Spleen (tissue), 11 donors: ENCODE data around the gene DNAJC4. TPM values are rescaled to one million over a fixed set of nuclear protein-coding genes. Genes with fewer than 3 reads are reported as not detected.

Source experiments
- DNase-seq: peaks from one replicate; pipeline ENCODE4 v3.0.0-alpha.2; 2020
- H3K27ac ChIP-seq, 8 donors: fragments of 200-600 bp; sonication (generic) in 7 of 8; 1 replicate in 4 of 8; 2 replicates in 4 of 8; pipeline versions ENCODE4 v1.5.0 to v1.8.0; 2016 to 2021; ENCODE audit warnings: inconsistent platforms in 4 of 8, mild to moderate bottlenecking in 4 of 8, moderate library complexity in 1 of 8
- H3K27me3 ChIP-seq, 7 donors: fragments of 200-600 bp; sonication (generic) in 6 of 7; replicated peaks in 1 of 7; 1 replicate in 4 of 7; 2 replicates in 3 of 7; pipeline versions ENCODE4 v1.5.0 to v1.8.0; 2016 to 2021; ENCODE audit warnings: inconsistent platforms in 3 of 7, mild to moderate bottlenecking in 1 of 7
- H3K36me3 ChIP-seq, 6 donors: fragments of 200-600 bp; sonication (generic) in 5 of 6; 1 replicate in 4 of 6; 2 replicates in 2 of 6; pipeline versions ENCODE4 v1.5.0 to v1.8.0; 2016 to 2021; ENCODE audit warnings: inconsistent platforms in 2 of 6
- H3K4me1 ChIP-seq, 6 donors: fragments of 200-600 bp; sonication (generic) in 5 of 6; 1 replicate in 3 of 6; 2 replicates in 3 of 6; pipeline versions ENCODE4 v1.5.0 to v1.8.0; 2016 to 2021; ENCODE audit warnings: inconsistent platforms in 3 of 6
- H3K4me3 ChIP-seq, 8 donors: fragments of 200-600 bp; sonication (generic) in 7 of 8; 1 replicate in 4 of 8; 2 replicates in 4 of 8; pipeline versions ENCODE4 v1.5.0 to v1.8.0; 2016 to 2021; ENCODE audit warnings: inconsistent platforms in 4 of 8, mild to moderate bottlenecking in 4 of 8, moderate library complexity in 2 of 8
- H3K9me3 ChIP-seq, 8 donors: fragments of 200-600 bp; sonication (generic) in 7 of 8; 1 replicate in 4 of 8; 2 replicates in 4 of 8; pipeline versions ENCODE4 v1.5.0 to v1.8.0; 2016 to 2021; ENCODE audit warnings: inconsistent platforms in 4 of 8
- POLR2A ChIP-seq, 3 donors: fragments of 450-650 bp; IDR thresholded peaks; one replicate each; pipeline ENCODE4 v1.5.1; 2017; ENCODE audit warnings: antibody characterized with exemption in 3 of 3, mild to moderate bottlenecking in 1 of 3
- POLR2AphosphoS5 ChIP-seq, 3 donors: sonication (generic); formaldehyde crosslinking; IDR thresholded peaks; one replicate each; pipeline ENCODE4 v1.5.1; 2017; ENCODE audit warnings: antibody characterized with exemption in 3 of 3
- WGBS, 5 donors: extraction: QIAGEN DNeasy Blood & Tissue Kit in 3 of 5; methylation state at CpG; one replicate each; pipeline versions ENCODE4 v1.1.5 to v1.1.7; 2013 to 2018; 5-methylcytosine and 5-hydroxymethylcytosine counted together
- intact Hi-C: fragments of 100-400 bp; cut with DNase I; formaldehyde crosslinking; loops from one replicate; pipeline ENCODE4 v1.15.0; 2023; ENCODE audit warnings: low total_unique reads
- polyA plus RNA-seq, 3 donors: library from polyadenylated mRNA; stranded (reverse); fragments of 200-250 nt; gene quantifications; one replicate each; pipeline ENCODE4 v1.2.1, GENCODE V29; 2013
- total RNA-seq, 7 donors: library from RNA; depleted of rRNA in 3 of 7; stranded (reverse); fragments of >200 nt in 3 of 7; fragmentation: NEBNext Ultra II Directional in 4 of 7; extraction: Animal tissue kit (Norgen Biotek cat#: 25700) in 4 of 7; gene quantifications; one replicate each; pipeline versions ENCODE4 v1.1.0 to v1.2.1, GENCODE V29; 2016 to 2021
- TF ChIP-seq, protein P1 (sequence below), 11 experiments: fragments of 200-600 bp in 7 of 11; fragments of 450-650 bp in 4 of 11; sonication (generic) in 4 of 11; IDR thresholded peaks in 8 of 11; conservative IDR thresholded peaks in 3 of 11; 1 replicate in 7 of 11; 2 replicates in 4 of 11; pipeline versions ENCODE4 v1.4.0 to v1.8.0; 2016 to 2021; ENCODE audit warnings: antibody characterized with exemption in 11 of 11, inconsistent platforms in 4 of 11, mild to moderate bottlenecking in 1 of 11
- donor health status: healthy with polysubstance abuse.
- donor health status: DM: no; HTN: no; CAD: no; lungs with moderate emphysema.
- donor health status: DM: no; HTN: no; CAD: no.
- donor health status: Bipolar disorder and iron deficiency.
- donor health status: healthy.
- donor health status: DM: no; HTN: no; CAD: no.
- donor health status: DM: yes; HTN: yes; CAD: no.

DNAJC4 gene
- total and polyA plus RNA-seq, 10 donors: 28.0 to 113 (median 54.2) TPM

DNA sequence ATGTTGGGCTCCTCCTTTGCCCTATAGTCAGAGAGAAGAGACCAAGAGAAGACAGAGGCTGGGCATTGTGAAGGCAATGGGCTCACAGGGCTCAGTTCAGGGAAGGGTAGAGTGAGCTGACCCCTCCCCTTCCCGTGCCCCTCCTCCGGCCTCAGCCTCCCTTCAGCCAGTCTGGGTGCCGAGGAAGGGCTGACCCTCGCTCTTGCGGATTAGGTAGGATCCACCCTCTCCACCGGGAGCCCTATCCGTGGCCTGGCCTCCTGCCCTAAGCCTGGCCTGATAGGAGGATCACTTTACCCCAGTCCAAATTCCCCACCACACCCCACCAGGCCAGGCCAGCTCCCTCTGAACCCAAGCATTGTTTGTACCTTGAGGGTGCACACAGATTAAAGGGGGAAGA is 18.2 kb downstream of the DNAJC4 start:
- H3K27ac ChIP-seq: no peak overlapping the region
- no peaks in the 10 kb centered on the region for H3K27me3 ChIP-seq
- H3K9me3 ChIP-seq: no peaks in the 10 kb centered on the region
- peaks cover 20 to 83% (median 63%) of the 10 kb centered on the region in 6 donors for H3K4me1 ChIP-seq
- 60 to 88% (median 80%) methylated on average over 1 to 7 of the region's 7 CpGs for WGBS, 5 donors
- H3K36me3 ChIP-seq: peaks cover 0 to 15% (median 5%) of the 10 kb centered on the region in 6 donors
- no peak for DNase-seq
- H3K4me3 ChIP-seq: no peak overlapping the region
- TF ChIP-seq, protein P1, sequence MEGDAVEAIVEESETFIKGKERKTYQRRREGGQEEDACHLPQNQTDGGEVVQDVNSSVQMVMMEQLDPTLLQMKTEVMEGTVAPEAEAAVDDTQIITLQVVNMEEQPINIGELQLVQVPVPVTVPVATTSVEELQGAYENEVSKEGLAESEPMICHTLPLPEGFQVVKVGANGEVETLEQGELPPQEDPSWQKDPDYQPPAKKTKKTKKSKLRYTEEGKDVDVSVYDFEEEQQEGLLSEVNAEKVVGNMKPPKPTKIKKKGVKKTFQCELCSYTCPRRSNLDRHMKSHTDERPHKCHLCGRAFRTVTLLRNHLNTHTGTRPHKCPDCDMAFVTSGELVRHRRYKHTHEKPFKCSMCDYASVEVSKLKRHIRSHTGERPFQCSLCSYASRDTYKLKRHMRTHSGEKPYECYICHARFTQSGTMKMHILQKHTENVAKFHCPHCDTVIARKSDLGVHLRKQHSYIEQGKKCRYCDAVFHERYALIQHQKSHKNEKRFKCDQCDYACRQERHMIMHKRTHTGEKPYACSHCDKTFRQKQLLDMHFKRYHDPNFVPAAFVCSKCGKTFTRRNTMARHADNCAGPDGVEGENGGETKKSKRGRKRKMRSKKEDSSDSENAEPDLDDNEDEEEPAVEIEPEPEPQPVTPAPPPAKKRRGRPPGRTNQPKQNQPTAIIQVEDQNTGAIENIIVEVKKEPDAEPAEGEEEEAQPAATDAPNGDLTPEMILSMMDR (IDR thresholded peaks at IDR 0.05 in 8 of 11, conservative IDR thresholded peaks at IDR 0.05 in 3 of 11): no peak
- TF ChIP-seq POLR2A (IDR thresholded peaks at IDR 0.05): no peak
- TF ChIP-seq POLR2AphosphoS5 (IDR thresholded peaks at IDR 0.05): no peak
- intact Hi-C loops: no loop called here

DNA sequence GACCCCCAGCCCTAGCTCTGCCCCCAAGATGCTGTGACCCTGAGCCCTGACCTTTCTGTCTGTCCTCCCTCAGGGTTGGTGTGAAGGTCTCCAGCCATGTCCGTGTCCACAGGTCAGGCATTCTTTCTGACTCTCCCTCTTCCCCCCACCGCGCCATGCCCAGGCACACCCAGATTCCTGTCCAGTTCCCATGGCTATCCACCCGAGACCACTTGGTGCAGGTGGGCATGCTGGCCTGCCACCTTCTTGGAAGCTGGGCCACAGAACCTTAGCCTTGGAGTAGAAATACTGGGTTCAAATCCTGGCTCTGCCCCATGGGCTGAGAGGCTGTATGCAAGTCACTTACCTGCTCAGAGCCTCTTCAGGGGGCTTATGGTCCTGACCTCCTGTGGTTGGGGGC is 18.7 kb downstream of the DNAJC4 start:
- no peaks in the 10 kb centered on the region for H3K27me3 ChIP-seq
- no peak overlapping the region for H3K27ac ChIP-seq
- intact Hi-C loops: no loop called here
- H3K36me3 ChIP-seq: peaks cover 0 to 10% (median 1%) of the 10 kb centered on the region in 6 donors
- TF ChIP-seq POLR2A (IDR thresholded peaks at IDR 0.05) (no peak), POLR2AphosphoS5 (IDR thresholded peaks at IDR 0.05) (no peak)
- TF ChIP-seq, protein P1 (IDR thresholded peaks at IDR 0.05 in 8 of 11, conservative IDR thresholded peaks at IDR 0.05 in 3 of 11): no peak
- DNase-seq: no peak
- peaks cover 20 to 83% (median 63%) of the 10 kb centered on the region in 6 donors for H3K4me1 ChIP-seq
- 83 to 95% (median 93%) methylated on average over 1 to 4 of the region's 4 CpGs for WGBS, 5 donors
- H3K9me3 ChIP-seq: no peaks in the 10 kb centered on the region
- no peak overlapping the region for H3K4me3 ChIP-seq

DNA sequence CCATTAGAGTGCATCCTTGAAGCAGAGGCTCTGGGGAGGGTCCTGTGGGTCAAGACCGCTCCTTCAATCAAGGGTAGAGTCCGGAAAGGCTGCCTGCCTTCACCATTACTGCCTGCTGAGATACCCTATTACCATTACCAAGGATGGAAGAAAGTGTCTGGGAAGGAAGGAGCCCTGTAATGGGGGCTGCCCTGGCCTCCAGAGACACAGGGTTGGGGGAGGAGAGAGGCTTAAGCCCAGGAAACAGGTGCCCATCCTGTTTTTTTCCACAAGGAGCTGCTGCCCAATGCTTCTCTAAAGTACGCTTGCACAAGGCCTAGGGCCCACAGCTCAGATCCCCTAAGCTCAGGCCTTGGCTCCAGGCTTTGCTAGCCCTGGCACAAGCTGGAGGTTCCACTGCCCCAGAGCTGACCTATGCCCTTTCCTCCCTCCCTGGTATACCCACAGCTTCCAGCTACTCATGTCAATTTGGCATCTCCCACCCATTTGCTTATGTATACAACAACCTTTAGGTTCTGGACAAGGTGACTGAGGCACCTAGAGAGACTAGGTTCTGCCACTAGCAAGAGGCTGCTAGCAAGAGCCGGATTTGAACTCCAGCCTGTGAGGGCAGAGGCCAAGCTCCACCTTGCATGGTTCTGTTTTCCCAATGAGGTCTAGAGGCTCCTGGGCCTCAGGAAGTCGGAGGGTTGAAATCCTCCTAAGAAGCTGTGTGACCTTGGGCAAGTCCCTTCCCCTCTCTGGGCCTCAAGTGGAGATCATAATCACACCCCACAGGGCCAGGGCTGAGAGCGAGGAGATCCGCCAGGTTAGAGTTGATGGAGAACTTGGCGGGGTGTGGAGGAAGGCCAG is 19.4 kb downstream of the DNAJC4 start:
- TF ChIP-seq, protein P1 (IDR thresholded peaks at IDR 0.05 in 8 of 11, conservative IDR thresholded peaks at IDR 0.05 in 3 of 11): no peak
- no peak for TF ChIP-seq POLR2AphosphoS5 (IDR thresholded peaks at IDR 0.05)
- TF ChIP-seq POLR2A (IDR thresholded peaks at IDR 0.05): no peak
- Histone ChIP-seq H3K36me3 (peaks cover 0 to 10% (median 0%) of the 10 kb centered on the region in 6 donors), H3K4me3 (no peak overlapping the region), H3K27ac (no peak overlapping the region), H3K9me3 (no peaks in the 10 kb centered on the region), H3K4me1 (peaks cover 20 to 83% (median 62%) of the 10 kb centered on the region in 6 donors), H3K27me3 (no peaks in the 10 kb centered on the region)
- 73 to 91% (median 85%) methylated on average over 6 to 8 of the region's 8 CpGs for WGBS, 5 donors
- intact Hi-C loops: no loop called here
- DNase-seq: no peak

- Histone ChIP-seq H3K27ac (peak overlapping the region in 3 of 8 donors; percentile 82 to 85 (median 82)), H3K4me1 (peaks cover 13 to 78% (median 55%) of the 10 kb centered on the region in 6 donors), H3K36me3 (peaks cover 0 to 15% (median 5%) of the 10 kb centered on the region in 6 donors), H3K9me3 (no peaks in the 10 kb centered on the region), H3K4me3 (peak overlapping the region in 7 of 8 donors; percentile 31 to 96 (median 80)), H3K27me3 (no peaks in the 10 kb centered on the region)
- intact Hi-C loops: no loop called here
- DNase-seq: no peak
- WGBS, 5 donors: 12 to 30% (median 29%) methylated on average over 10 to 13 of the region's 13 CpGs
- TF ChIP-seq POLR2A (IDR thresholded peaks at IDR 0.05) (no peak), POLR2AphosphoS5 (IDR thresholded peaks at IDR 0.05) (no peak)
- TF ChIP-seq, protein P1 (IDR thresholded peaks at IDR 0.05 in 8 of 11, conservative IDR thresholded peaks at IDR 0.05 in 3 of 11): no peak
Observed at GRCh38 chr11:64250415-64251015, 20.2 kb downstream of the DNAJC4 start.
